OCI-LY3 (cell line): ENCODE measurements around the gene SLC12A8.

ENCODE experiments used
- CTCF ChIP-seq: fragments of 200-600, 300-600 bp; sonication (generic); IDR thresholded peaks from 2 replicates; pipeline ENCODE4 v1.5.1; 2014; ENCODE audit warnings: antibody characterized with exemption, low read length, low read depth
- EZH2phosphoT487 ChIP-seq: fragments of 200-600 bp; shearing (Covaris generic); IDR thresholded peaks from 2 replicates; pipeline ENCODE4 v1.6.1; 2018; ENCODE audit warnings: antibody characterized with exemption, mixed run types, low read depth

- TF ChIP-seq CTCF (no peak), EZH2phosphoT487 (no peak)
These were observed 133.4 kb downstream of the SLC12A8 start for GRCh38 chr3:125078951-125079674.
